Activated CD8-positive, alpha-beta memory T cell treated with anti-CD3 and anti-CD28 coated beads, Interleukin-2, amount 50 U/mL, for 24 hours (primary cell): ENCODE data around the gene ZNF804A.
"Not testable (repeated sequence)": the region's sequence is repeated elsewhere in the genome, so short reads cannot be mapped to it uniquely, and the experiment has no call there.

Source experiments
- DNase-seq: peaks from one replicate; pipeline ENCODE4 v3.0.0-alpha.2; 2020; ENCODE audit errors: extremely low read depth

Gene ZNF804A

GRCh38 chr2:184727813-184728212, 129.5 kb downstream of the ZNF804A start:
- no peak for DNase-seq

- no peak for DNase-seq
These were observed 130.1 kb downstream of the ZNF804A start for GRCh38 chr2:184728411-184728810.

GRCh38 chr2:184729581-184729980, 131.3 kb downstream of the ZNF804A start:
- DNase-seq, result no peak

- no peak for DNase-seq
These were observed 132.0 kb downstream of the ZNF804A start for GRCh38 chr2:184730288-184730687.

GRCh38 chr2:184734338-184734737, 136.0 kb downstream of the ZNF804A start:
- DNase-seq, result no peak

GRCh38 chr2:184735611-184736010, 137.3 kb downstream of the ZNF804A start:
- DNase-seq, result no peak

- DNase-seq, result no peak
These were observed 144.8 kb downstream of the ZNF804A start for GRCh38 chr2:184743096-184743495.

- DNase-seq, result no peak
These were observed 157.8 kb downstream of the ZNF804A start for GRCh38 chr2:184756161-184756560.

GRCh38 chr2:184756885-184757284, 158.6 kb downstream of the ZNF804A start:
- no peak for DNase-seq

- not testable (repeated sequence) for DNase-seq
These were observed 161.4 kb downstream of the ZNF804A start for GRCh38 chr2:184759557-184760255.

GRCh38 chr2:184760931-184761330, 162.6 kb downstream of the ZNF804A start:
- DNase-seq, result no peak

GRCh38 chr2:184765112-184765895, 167.0 kb downstream of the ZNF804A start:
- no peak for DNase-seq

GRCh38 chr2:184767059-184767458, 168.7 kb downstream of the ZNF804A start:
- DNase-seq, result no peak

- DNase-seq, result no peak
These were observed 170.7 kb downstream of the ZNF804A start for GRCh38 chr2:184769023-184769422.

- no peak for DNase-seq
These were observed 171.4 kb downstream of the ZNF804A start for GRCh38 chr2:184769686-184770085.

- no peak for DNase-seq
These were observed 181.4 kb downstream of the ZNF804A start for GRCh38 chr2:184779777-184780176.

GRCh38 chr2:184780384-184780783, 182.1 kb downstream of the ZNF804A start:
- no peak for DNase-seq

- no peak for DNase-seq
These were observed 182.6 kb downstream of the ZNF804A start for GRCh38 chr2:184780944-184781343.

- DNase-seq, result no peak
These were observed 185.2 kb downstream of the ZNF804A start for GRCh38 chr2:184783576-184783975.

GRCh38 chr2:184793176-184793575, 194.8 kb downstream of the ZNF804A start:
- no peak for DNase-seq

- no peak for DNase-seq
These were observed 201.1 kb downstream of the ZNF804A start for GRCh38 chr2:184799379-184799778.

- no peak for DNase-seq
These were observed 216.1 kb downstream of the ZNF804A start for GRCh38 chr2:184814421-184814820.

GRCh38 chr2:184815824-184816223, 217.5 kb downstream of the ZNF804A start:
- DNase-seq, result no peak
